ENCODE results near the gene RTF2.
"Not testable (repeated sequence)": the region's sequence is repeated elsewhere in the genome, so short reads cannot be mapped to it uniquely, and the experiment has no call there.

RTF2 gene

DNA sequence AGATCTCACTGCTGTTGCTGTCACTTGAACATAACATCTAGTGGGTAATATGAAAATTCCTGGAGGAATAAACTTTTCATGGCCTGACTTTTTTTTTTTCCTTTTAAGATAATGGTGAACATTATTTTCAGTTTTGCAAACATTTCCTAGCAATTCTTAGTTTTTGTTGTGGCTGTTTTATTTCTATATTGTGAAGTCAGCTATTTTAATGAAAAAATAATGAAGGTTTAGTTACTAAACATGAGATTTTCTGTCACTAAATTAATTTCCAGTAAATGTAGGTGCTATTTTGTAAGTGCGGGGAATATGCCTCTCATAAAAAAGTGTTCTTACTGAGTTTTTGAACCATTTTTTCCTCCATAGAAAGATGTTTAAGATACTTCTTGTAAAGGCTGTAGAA lies 32.7 kb downstream of the RTF2 start:
- no peak for DNase-seq (ENCODE audit: low read depth)

DNA sequence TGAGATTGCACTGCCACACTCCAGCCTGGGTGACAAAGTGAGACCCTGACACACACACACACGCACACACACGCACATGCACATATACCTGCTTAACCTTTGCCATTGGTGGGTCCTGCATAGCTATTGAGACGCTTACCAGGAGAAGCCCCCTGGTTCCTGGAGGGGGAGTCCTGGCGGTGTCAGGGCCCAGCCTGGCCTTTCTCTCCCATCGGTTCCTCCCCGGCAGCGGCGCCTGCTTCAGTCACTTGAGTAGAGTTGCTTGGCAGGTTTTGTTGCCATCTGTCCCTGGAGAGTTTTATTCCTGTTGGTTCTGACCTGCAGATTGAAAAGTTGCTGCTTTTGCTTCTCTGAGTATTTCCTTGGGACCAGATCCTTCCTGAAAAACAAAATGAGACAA lies 35.5 kb downstream of the RTF2 start:
- DNase-seq (ENCODE audit: low read depth) = no peak

- DNase-seq (ENCODE audit: low read depth) = no peak
These were observed 36.1 kb downstream of the RTF2 start for GRCh38 chr20:56504373-56505005.

- DNase-seq (ENCODE audit: low read depth) = no peak
These were observed 37.7 kb downstream of the RTF2 start for GRCh38 chr20:56506103-56506502.

GRCh38 chr20:56511926-56512325 lies 43.5 kb downstream of the RTF2 start:
- no peak for DNase-seq (ENCODE audit: low read depth)

DNA sequence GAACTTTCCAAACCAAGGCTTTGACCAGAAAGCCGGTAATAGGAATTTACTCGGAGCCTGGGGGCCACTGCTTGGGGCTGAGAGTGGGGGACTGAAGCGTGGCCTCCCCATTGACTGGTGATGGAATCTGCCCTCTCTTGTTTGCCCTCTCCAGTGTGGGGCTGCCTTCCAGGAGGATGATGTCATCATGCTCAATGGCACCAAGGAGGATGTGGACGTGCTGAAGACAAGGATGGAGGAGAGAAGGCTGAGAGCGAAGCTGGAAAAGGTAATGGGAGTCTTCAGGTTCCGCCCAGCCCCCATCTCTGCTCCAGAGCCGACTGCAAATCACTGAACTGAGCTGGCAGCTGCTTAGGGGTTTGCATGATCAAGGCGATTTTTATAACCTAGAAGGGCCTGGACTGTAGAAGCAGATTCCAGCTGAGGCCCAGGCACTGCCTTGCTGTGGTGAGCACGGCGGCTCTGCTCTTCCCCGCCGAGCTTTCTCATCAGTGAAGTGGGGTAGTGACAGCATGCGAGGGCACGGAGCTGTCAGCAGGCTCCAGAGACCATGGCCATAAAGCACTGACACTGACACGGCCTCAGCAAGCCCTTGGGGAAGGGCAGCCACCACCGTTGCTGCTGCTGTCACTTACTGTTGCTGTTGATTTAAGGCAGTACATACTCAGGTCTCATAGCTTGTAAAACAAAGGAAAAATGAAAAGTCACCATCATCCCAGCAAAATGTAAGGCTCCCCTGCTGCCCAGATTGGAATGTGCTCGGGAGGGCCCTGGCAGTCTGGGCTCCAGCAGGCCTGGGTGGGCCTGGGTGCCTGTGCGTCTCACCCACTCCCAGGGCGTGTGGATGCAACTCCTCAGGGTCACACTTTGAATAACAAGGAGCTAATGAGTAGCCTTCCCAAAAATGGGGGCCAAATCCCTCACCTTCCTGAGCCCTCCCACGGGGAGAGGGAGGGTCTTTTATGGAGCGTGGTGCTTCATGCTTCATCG lies 45.0 kb downstream of the RTF2 start:
- no peak for DNase-seq (ENCODE audit: low read depth)

DNA sequence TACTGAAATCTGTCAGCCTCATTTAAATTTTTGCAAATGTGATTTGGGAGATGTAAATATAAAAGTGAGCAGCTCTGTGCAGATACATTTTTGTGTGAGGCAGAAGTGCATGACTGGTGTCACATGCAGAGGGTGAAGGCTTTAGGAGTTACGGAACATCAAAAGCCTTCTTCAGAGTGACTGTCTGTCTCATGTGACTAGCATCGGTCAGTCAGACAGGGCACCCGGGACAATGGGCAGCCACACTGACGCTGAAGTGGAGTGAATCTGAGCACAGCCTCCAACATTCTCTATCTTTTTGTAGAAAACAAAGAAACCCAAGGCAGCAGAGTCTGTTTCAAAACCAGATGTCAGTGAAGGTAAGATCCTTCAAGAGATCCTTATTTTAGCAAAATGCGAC lies 48.2 kb downstream of the RTF2 start:
- DNase-seq (ENCODE audit: low read depth) = no peak

- no peak for DNase-seq (ENCODE audit: low read depth)
These were observed 48.8 kb downstream of the RTF2 start for GRCh38 chr20:56517211-56517610.

GRCh38 chr20:56517641-56518040 lies 49.2 kb downstream of the RTF2 start:
- DNase-seq (ENCODE audit: low read depth) = no peak

DNA sequence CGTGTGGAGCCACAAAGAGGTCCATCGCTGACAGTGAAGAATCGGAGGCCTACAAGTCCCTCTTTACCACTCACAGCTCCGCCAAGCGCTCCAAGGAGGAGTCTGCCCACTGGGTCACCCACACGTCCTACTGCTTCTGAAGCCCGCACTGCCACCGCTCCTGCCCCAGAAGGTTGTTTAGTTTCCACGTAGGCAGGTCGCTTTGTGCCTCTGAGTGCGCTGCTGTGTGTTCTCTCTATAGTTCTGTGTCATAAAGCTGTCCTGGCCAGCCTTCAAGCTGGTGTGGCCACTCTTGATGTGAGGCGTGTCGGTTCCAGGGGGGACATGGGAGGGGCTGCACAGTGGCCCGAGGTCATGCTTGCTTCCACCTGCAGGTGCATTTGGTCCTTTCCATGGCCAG lies 49.7 kb downstream of the RTF2 start:
- DNase-seq (ENCODE audit: low read depth) = no peak

GRCh38 chr20:56518721-56519398 lies 50.4 kb downstream of the RTF2 start:
- DNase-seq (ENCODE audit: low read depth) = no peak

DNA sequence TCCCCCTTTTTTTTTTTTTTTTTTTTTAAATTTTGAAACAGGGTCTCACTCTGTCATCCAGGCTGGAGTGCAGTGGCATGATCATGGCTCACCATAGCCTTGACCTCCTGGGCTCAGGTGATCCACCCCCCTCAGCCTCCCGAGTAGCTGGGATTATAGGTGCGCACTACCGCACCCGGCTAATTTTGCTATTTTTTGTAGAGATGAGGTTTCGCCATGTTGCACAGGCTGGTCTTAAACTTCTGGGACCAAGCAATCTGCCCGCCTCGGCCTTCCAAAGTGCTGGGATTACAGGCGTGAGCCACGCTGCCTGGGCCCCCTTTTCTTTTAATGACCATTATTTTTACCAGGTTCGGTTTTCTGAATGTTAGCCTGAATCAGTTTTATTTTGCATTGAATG lies 51.1 kb downstream of the RTF2 start:
- no peak for DNase-seq (ENCODE audit: low read depth)

GRCh38 chr20:56520180-56520579 lies 51.8 kb downstream of the RTF2 start:
- no peak for DNase-seq (ENCODE audit: low read depth)

DNA sequence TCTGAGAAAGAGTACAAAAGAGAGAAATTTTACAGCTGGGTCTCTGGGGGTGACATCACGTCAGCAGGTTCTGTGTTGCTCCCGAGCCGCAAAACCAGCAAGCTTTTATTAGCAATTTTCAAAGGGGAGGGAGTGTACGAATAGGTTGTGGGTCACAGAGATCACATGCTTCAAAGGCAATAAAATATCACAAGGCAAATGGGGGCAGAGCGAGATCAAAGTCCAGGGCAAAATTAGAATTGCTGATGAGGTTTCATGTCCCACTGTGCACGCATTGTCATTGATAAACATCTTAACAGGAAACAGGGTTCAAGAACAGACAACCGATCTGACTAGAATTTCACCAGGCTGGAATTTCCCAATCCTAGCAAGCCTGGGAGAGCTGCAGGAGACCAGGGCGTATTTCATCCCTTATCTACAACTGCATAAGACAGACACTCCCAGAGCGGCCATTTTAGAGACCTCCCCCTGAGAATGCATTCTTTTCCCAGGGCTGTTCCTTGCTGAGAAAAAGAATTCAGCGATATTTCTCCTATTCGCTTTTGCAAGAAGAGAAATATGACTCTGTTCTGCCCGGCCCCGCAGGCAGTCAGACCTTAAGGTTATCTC lies 52.4 kb downstream of the RTF2 start:
- not testable (repeated sequence) for DNase-seq (ENCODE audit: low read depth)

GRCh38 chr20:56522311-56522710 lies 53.9 kb downstream of the RTF2 start:
- DNase-seq (ENCODE audit: low read depth) = no peak

GRCh38 chr20:56524444-56524843 lies 56.0 kb downstream of the RTF2 start, which contains the start of gene FAM209A:
TSS of gene FAM209A (plus strand) at chr20:56524744. CDS start at chr20:56524809, 65 bp downstream.
- DNase-seq (ENCODE audit: low read depth) = not testable (repeated sequence)

GRCh38 chr20:56527521-56527920 lies 59.1 kb downstream of the RTF2 start:
- DNase-seq (ENCODE audit: low read depth) = no peak

DNA sequence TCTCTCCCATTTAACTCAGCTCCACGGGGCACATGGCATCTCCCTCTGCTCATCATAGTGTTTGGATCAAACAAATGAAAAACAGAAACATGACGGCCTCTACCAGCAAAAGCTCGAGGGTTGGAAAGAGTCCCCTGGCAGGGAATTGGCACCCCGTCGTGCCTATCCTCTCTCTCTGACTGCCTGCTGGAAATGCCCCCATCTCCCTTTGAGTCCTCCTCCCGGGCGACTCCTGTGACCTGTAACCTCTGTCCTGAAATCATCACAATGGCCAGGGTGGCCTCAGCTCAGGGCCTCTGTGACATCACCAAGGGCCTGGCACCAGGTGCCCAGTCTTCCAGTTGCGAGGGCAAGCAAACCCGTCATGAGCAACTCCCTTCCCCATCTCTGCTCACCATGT lies 64.5 kb downstream of the RTF2 start, which contains the start of gene FAM209B:
FAM209B (plus strand) TSS at position 301 of the 400 bp plus-strand sequence; CDS start at position 397, 96 bp downstream.
- not testable (repeated sequence) for DNase-seq (ENCODE audit: low read depth)

DNA sequence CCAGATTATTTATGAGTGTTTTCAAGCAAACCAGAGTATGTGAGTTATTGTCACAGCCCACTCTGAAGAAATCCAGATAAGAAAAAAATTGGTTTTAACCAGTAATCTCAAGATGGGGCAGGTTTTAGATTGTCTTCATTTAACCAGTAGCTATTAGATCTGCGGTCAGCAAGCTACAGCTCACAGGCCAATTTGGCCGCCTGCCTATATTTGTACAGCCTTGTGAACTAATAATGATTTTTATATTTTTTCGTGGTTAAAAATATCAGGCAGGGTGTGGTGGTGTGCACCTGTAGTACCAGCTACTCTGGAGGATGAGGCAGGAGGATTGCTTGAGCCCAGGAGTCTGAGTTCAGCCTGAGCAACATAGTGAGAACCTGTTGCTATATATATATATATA lies 69.6 kb downstream of the RTF2 start:
- no peak for DNase-seq (ENCODE audit: low read depth)

DNA sequence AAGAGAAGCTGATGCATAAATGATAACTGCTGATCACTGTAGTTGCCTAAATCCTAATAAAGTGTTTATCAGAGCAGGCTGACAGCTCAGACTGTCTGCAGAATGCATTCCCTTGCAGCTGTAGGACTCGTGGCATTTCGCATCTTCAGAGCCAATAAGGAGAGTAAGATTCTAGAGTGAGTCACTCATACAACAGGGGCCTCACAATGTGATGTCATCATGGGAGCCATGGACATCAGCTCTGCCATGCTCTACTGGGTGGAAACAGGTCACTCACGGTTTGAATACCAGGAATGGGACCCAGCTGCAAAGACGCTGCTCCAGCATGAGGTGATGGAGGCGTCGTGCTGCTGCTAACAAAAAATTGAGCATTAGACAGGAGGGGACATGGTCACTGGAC lies 72.0 kb downstream of the RTF2 start:
- DNase-seq (ENCODE audit: low read depth) = no peak

- no peak for DNase-seq (ENCODE audit: low read depth)
These were observed 74.1 kb downstream of the RTF2 start for GRCh38 chr20:56542489-56543030.

- DNase-seq (ENCODE audit: low read depth) = no peak
These were observed 83.1 kb downstream of the RTF2 start for GRCh38 chr20:56551571-56551970.
